GM12864 (cell line): ENCODE data around the gene MAN1A2.
A peak's percentile ranks its signal among the peaks of the same experiment; 100 is the strongest.

Source experiments
- DNase-seq: peaks from one replicate; pipeline ENCODE4 v3.0.0-alpha.2; 2011; ENCODE audit warnings: low read depth
- H3K4me3 ChIP-seq: 2 replicates; pipeline ENCODE4 v1.5.1; 2011; ENCODE audit warnings: mild to moderate bottlenecking, low read depth, low read length, control low read depth
- TF ChIP-seq, protein P1 (sequence below): IDR thresholded peaks from 2 replicates; pipeline ENCODE4 v1.5.1; 2011; ENCODE audit warnings: low read depth, mild to moderate bottlenecking, moderate library complexity, low read length, control low read depth, inconsistent platforms; ENCODE audit errors: missing control alignments

The MAN1A2 gene

DNA sequence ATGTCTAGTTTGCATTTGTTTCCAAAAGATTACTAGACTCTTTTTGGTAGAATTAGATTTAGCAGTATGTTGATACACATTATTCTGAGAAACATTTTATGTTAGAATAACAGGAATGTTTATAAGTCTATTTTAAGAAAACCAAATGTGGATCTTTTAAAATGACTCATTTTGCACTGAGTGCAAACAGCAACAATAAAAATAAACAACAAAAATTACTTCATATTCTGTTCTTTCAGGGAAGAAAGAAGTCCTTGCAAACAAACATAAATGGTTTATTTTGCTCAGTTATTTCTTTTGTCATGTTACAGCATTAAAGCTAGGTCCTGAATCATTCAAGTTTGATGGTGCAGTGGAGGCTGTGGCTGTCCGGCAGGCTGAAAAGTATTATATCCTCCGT lies 131.8 kb downstream of the MAN1A2 start:
- DNase-seq: no peak
- TF ChIP-seq, protein P1, sequence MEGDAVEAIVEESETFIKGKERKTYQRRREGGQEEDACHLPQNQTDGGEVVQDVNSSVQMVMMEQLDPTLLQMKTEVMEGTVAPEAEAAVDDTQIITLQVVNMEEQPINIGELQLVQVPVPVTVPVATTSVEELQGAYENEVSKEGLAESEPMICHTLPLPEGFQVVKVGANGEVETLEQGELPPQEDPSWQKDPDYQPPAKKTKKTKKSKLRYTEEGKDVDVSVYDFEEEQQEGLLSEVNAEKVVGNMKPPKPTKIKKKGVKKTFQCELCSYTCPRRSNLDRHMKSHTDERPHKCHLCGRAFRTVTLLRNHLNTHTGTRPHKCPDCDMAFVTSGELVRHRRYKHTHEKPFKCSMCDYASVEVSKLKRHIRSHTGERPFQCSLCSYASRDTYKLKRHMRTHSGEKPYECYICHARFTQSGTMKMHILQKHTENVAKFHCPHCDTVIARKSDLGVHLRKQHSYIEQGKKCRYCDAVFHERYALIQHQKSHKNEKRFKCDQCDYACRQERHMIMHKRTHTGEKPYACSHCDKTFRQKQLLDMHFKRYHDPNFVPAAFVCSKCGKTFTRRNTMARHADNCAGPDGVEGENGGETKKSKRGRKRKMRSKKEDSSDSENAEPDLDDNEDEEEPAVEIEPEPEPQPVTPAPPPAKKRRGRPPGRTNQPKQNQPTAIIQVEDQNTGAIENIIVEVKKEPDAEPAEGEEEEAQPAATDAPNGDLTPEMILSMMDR: no peak
- H3K4me3 ChIP-seq: no peak overlapping the region

DNA sequence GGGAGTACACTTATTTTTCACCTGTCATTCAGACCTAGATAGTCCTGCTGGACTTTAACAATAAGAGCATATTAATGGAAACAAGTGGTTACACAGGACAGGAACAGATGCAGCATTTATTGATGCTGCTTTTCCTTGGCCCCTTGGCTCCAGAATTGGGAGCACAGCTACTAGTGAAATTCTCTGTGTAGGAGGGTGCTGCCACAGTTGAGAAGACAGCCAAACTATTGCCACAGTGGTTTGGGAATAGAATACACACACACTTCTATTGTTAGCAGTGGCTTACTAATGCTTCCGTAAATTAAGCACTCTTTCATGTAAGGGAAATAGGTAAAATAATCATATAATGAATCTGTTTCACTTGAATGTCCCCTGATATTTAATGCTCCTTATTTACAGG lies 133.3 kb downstream of the MAN1A2 start:
- H3K4me3 ChIP-seq: no peak overlapping the region
- no peak for DNase-seq
- TF ChIP-seq, protein P1: no peak

DNA sequence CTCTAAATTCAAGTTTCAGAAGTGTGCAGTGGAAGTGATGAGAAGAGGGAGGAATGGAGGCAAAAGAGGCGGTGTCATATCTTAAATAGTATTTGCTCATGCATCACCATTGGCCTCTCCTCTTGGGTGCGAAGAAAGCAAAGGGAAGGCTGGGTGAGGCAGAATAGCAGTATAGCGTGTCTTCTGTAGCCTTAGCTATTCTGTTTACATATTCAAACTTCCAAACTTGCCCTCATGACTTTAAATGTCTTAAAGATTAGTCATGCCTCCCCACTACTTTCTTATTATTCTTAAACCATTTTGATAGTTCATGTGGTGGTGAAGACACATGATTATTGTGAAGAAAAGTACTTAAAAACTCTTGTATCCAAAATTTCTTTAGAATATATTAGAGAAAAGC lies 134.0 kb downstream of the MAN1A2 start:
- TF ChIP-seq, protein P1: no peak

DNA sequence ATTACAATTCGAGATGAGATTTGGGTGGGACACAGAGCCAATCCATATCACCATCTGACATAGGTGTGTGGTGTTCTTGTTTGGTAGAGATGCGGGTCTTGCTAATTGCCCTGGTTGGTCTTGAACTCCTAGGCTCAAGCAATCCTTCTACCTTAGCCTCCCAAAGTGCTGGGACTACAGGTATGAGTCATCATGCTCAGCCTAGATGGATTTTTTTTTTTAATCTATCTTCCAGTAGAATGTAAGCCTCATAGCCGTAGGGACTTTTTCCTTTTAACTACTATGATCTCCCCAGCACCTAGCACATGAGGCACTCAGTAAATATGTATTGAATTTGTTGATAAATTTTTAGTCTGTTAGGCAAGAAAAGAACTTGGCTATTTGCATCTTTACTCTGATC lies 144.0 kb downstream of the MAN1A2 start:
- TF ChIP-seq, protein P1: no peak
- DNase-seq: no peak
- no peak overlapping the region for H3K4me3 ChIP-seq

More for the DNA sequence above, 134.0 kb downstream of the MAN1A2 start:
- no peak for DNase-seq
- no peak overlapping the region for H3K4me3 ChIP-seq

DNA sequence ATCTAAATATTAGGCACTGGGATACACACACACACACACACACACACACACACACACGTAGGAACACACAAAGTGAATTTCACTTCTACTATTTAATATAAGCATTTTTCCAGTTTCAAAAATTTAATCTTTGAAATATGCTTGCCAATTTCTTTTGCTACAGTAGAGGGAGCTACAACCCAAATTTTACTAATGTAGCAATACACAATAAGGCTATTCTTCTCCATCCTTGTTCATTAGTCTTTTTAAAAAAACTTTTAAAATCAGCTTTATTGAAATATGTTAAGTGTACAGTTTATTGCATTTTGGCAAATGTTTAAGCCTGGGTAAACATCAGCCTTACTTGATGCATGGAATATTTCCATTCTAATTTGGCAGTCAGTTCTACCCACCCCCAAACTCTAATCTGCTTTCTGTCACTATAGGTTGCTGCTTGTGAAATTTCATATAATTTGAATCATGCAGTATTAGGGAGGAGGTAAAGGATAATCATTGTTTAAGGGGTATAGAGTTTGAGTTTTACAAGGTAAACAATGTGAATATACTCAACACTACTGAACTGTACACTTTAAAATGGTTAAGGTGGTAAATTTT lies 145.6 kb downstream of the MAN1A2 start:
- TF ChIP-seq, protein P1: peak; percentile 35
- H3K4me3 ChIP-seq: no peak overlapping the region
- DNase-seq: no peak

DNA sequence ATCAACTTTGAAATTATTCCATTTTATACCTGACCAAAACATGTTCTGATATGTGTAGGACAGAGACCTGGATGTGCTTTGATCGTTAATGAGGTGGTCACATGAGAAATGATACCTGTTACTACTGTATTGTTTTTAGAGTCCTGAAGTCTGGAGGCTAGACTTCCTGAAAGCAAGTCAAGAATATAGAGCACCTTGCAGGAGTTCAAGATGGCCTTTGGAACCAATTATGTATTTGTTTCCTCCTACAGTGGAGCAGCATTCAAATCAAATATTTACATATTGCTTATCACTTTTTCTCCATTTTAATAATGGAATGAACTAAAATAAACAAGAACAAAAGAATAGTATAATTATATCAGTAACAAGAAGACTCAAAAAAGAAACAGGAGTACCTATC lies 155.9 kb downstream of the MAN1A2 start:
- DNase-seq: no peak
- no peak overlapping the region for H3K4me3 ChIP-seq
- TF ChIP-seq, protein P1: no peak

DNA sequence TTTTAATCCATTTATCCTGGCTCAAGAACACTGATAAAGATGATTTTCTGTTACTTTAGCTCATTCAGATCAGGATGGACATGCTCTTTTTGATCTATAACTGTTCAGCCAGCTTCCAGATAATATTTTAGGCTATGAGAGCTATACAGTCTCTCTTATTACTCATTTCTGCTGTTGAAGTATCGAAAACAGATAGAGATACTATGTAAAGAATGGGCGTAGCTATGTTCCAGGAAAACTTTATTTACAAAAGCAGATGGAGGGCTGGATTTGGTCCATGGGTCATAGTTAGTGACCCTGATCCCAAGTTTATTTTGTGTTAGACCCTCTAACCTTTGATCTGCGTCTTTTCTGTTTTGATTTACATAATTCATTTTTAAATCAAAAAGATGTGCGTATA lies 159.8 kb downstream of the MAN1A2 start:
- DNase-seq: no peak
- no peak overlapping the region for H3K4me3 ChIP-seq
- TF ChIP-seq, protein P1: no peak
